GM21390 (cell line): ENCODE data around the gene PLD3.
A peak's percentile ranks its signal among the peaks of the same experiment; 100 is the strongest.

Experiments
- ATAC-seq: cut with Tn5 transposase; IDR thresholded peaks from one replicate; pipeline ENCODE4 v1.9.1; 2021; ENCODE audit not compliant: unreplicated experiment

The PLD3 gene

GRCh38 chr19:40412866-40413265 lies 64.4 kb downstream of the PLD3 start:
- ATAC-seq = no peak

- ATAC-seq = no peak
Observed at GRCh38 chr19:40413291-40413845, 64.9 kb downstream of the PLD3 start, which contains the start of gene PRX. TSS of gene PRX (minus strand) at chr19:40413378. CDS start at chr19:40407932, 5,446 bp downstream.

GRCh38 chr19:40414542-40415535 lies 66.3 kb downstream of the PLD3 start:
- no peak for ATAC-seq

GRCh38 chr19:40415768-40416167 lies 67.3 kb downstream of the PLD3 start:
- ATAC-seq = no peak

- ATAC-seq = no peak
Observed at GRCh38 chr19:40416918-40417642, 68.6 kb downstream of the PLD3 start.

GRCh38 chr19:40417643-40417981 lies 69.1 kb downstream of the PLD3 start:
- no peak for ATAC-seq

GRCh38 chr19:40418040-40418439 lies 69.5 kb downstream of the PLD3 start:
- no peak for ATAC-seq

GRCh38 chr19:40419066-40419612 lies 70.6 kb downstream of the PLD3 start:
- no peak for ATAC-seq

GRCh38 chr19:40419780-40420179 lies 71.3 kb downstream of the PLD3 start:
- no peak for ATAC-seq

GRCh38 chr19:40420451-40420765 lies 71.9 kb downstream of the PLD3 start:
- no peak for ATAC-seq

- ATAC-seq = peak; percentile 37
Observed at GRCh38 chr19:40420766-40421765, 72.6 kb downstream of the PLD3 start.

GRCh38 chr19:40421993-40422747 lies 73.7 kb downstream of the PLD3 start:
- ATAC-seq = no peak

- no peak for ATAC-seq
Observed at GRCh38 chr19:40422748-40423566, 74.5 kb downstream of the PLD3 start.

GRCh38 chr19:40423938-40424337 lies 75.4 kb downstream of the PLD3 start:
- ATAC-seq = no peak

GRCh38 chr19:40424637-40425449 lies 76.3 kb downstream of the PLD3 start:
- ATAC-seq = no peak

- peak; percentile 78 for ATAC-seq
Observed at GRCh38 chr19:40425450-40426287, 77.2 kb downstream of the PLD3 start, which contains the start of gene SERTAD1. TSS of gene SERTAD1 (minus strand) at chr19:40425992. CDS start at chr19:40423546, 2,446 bp downstream.
